Smooth muscle cell (in vitro differentiated cells): ENCODE measurements around the gene MBD3L1. TPM values are rescaled to one million over a fixed set of nuclear protein-coding genes. Genes with fewer than 3 reads are reported as not detected.

ENCODE experiments used
- DNase-seq: peaks from one replicate; lab custom pipeline; 2025; ENCODE audit not compliant: unreplicated experiment; lab: John Stamatoyannopoulos, UW
- H2AFZ ChIP-seq: fragments of 200-600 bp; sonication (generic); 2 replicates; pipeline ENCODE4 v1.6.0; 2016; ENCODE audit warnings: antibody characterized with exemption, low read depth, mild to moderate bottlenecking
- H3F3A ChIP-seq: fragments of 200-600 bp; sonication (generic); 2 replicates; pipeline ENCODE4 v1.6.0; 2017; ENCODE audit warnings: antibody characterized with exemption, low read depth
- H3K27ac ChIP-seq: fragments of 200-600 bp; sonication (generic); 2 replicates; pipeline ENCODE4 v1.5.1; 2016; ENCODE audit warnings: low read depth, mild to moderate bottlenecking
- H3K27me3 ChIP-seq: fragments of 200-600 bp; sonication (generic); 2 replicates; pipeline ENCODE4 v1.6.1; 2016; ENCODE audit warnings: low read depth, mild to moderate bottlenecking
- H3K36me3 ChIP-seq: fragments of 200-600 bp; sonication (generic); 2 replicates; pipeline ENCODE4 v1.5.1; 2016; ENCODE audit warnings: low read depth
- H3K4me1 ChIP-seq: fragments of 200-600 bp; sonication (generic); 2 replicates; pipeline ENCODE4 v1.5.1; 2016; ENCODE audit warnings: low read depth
- H3K4me2 ChIP-seq: fragments of 200-600 bp; sonication (generic); 2 replicates; pipeline ENCODE4 v1.6.0; 2016; ENCODE audit warnings: mild to moderate bottlenecking
- H3K4me3 ChIP-seq: fragments of 200-600 bp; sonication (generic); 2 replicates; pipeline ENCODE4 v1.5.1; 2016; ENCODE audit warnings: mild to moderate bottlenecking
- H3K79me2 ChIP-seq: fragments of 200-600 bp; sonication (generic); 2 replicates; pipeline ENCODE4 v1.6.0; 2016; ENCODE audit warnings: low read depth, mild to moderate bottlenecking
- H3K9ac ChIP-seq: fragments of 200-600 bp; sonication (generic); 2 replicates; pipeline ENCODE4 v1.6.0; 2016; ENCODE audit warnings: low read depth
- H3K9me3 ChIP-seq: fragments of 200-600 bp; sonication (generic); replicated peaks from 2 replicates; pipeline ENCODE4 v1.5.1; 2016; ENCODE audit warnings: low read depth
- H4K20me1 ChIP-seq: fragments of 200-600 bp; sonication (generic); 2 replicates; pipeline ENCODE4 v1.6.0; 2016; ENCODE audit warnings: low read depth
- WGBS: methylation state at CpG from one replicate; pipeline ENCODE4 v1.1.7; 2016; ENCODE audit warnings: low lambda C conversion rate; 5-methylcytosine and 5-hydroxymethylcytosine counted together
- polyA plus RNA-seq: library from polyadenylated mRNA; unstranded; fragments of >200 nt; fragmentation: Nextera tagmentation; extraction: Ambion mirVana; gene quantifications from 2 replicates; pipeline ENCODE4 v1.2.1, GENCODE V29; 2016
- total RNA-seq: library from RNA; depleted of rRNA; stranded (reverse); fragments of >200 nt; gene quantifications from 2 replicates; pipeline ENCODE4 v1.2.3, GENCODE V29; 2014
- TF ChIP-seq, protein P1 (sequence below): fragments of 200-600 bp; sonication (generic); IDR thresholded peaks from 2 replicates; pipeline ENCODE4 v1.5.1; 2017; ENCODE audit warnings: borderline replicate concordance, mild to moderate bottlenecking, antibody characterized with exemption; ENCODE audit not compliant: insufficient read depth, poor library complexity, severe bottlenecking

MBD3L1 gene
- total and polyA plus RNA-seq, 2 experiments from 2014 or later: not detected

DNA sequence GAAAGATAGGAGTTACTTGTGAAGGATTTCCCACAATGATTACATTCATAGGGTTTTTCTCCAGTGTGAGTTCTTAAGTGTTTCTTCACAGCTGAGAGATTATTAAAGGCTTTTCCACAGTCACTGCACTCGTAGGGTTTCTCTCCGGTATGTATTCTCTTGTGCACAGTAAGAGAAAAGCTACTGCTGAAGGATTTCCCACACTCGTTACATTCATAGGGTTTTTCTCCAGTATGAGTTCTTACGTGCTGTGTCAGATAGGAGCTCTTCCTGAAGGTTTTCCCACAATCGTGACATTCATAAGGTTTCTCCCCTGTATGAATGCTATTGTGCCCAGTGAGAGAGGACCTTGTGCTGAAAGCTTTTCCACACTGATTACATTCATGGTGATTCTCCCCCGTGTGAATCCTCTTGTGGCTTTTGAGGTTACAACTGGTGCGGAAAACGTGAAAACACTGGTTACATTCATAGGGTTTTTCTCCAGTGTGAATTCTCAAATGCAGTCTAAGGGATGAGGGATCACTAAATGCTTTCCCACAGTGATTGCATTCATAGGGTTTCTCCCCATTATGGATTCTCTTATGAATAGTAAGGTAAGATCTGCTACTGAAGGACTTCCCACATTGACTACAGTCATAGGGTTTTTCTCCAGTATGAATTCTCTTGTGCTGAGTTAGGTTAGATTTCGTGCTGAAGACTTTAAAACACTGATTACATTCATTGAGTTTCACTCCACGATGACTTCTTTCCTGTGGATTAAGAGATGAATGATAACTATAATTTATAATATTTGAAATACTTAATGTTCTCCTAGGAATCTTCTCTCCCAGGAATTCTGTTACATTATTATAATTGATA lies 20.6 kb upstream of the MBD3L1 start:
- no peak overlapping the region for H3K4me2 ChIP-seq
- H3K27ac ChIP-seq: no peak overlapping the region
- no peak for DNase-seq
- no peaks in the 10 kb centered on the region for H4K20me1 ChIP-seq
- H3F3A ChIP-seq: peaks cover 3% of the 10 kb centered on the region
- TF ChIP-seq, protein P1, sequence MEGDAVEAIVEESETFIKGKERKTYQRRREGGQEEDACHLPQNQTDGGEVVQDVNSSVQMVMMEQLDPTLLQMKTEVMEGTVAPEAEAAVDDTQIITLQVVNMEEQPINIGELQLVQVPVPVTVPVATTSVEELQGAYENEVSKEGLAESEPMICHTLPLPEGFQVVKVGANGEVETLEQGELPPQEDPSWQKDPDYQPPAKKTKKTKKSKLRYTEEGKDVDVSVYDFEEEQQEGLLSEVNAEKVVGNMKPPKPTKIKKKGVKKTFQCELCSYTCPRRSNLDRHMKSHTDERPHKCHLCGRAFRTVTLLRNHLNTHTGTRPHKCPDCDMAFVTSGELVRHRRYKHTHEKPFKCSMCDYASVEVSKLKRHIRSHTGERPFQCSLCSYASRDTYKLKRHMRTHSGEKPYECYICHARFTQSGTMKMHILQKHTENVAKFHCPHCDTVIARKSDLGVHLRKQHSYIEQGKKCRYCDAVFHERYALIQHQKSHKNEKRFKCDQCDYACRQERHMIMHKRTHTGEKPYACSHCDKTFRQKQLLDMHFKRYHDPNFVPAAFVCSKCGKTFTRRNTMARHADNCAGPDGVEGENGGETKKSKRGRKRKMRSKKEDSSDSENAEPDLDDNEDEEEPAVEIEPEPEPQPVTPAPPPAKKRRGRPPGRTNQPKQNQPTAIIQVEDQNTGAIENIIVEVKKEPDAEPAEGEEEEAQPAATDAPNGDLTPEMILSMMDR: no peak
- WGBS: 92% methylated on average over 10 of the region's 10 CpGs
- no peaks in the 10 kb centered on the region for H3K27me3 ChIP-seq
- H3K4me1 ChIP-seq: no peaks in the 10 kb centered on the region
- H3K79me2 ChIP-seq: no peaks in the 10 kb centered on the region
- no peak overlapping the region for H3K4me3 ChIP-seq
- H3K36me3 ChIP-seq: peaks cover 94% of the 10 kb centered on the region
- no peak overlapping the region for H3K9ac ChIP-seq
- H2AFZ ChIP-seq: no peak overlapping the region
- H3K9me3 ChIP-seq: peaks cover 94% of the 10 kb centered on the region

DNA sequence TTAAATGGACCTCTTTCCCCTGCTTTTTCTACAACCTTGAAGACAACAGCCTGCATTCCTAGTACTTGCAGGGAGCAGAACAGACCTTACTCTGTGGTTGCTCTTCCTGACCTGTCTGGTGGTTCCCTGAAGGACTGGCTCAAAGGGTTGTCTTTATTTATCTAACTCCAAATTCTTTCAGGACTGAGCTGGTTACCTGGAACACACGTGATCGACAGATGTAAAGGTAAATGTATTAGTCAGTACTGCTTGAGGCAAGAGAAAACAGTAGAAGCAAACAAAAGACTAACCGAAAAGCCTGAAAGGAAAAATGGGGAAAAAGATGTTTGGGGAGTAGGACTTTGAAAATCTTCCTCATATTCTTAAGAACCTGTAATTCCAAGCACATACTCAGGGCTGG lies 18.0 kb upstream of the MBD3L1 start:
- Histone ChIP-seq H3K4me1 (no peaks in the 10 kb centered on the region), H3K36me3 (peaks cover 91% of the 10 kb centered on the region), H3K27me3 (no peaks in the 10 kb centered on the region), H3K9me3 (peaks cover 87% of the 10 kb centered on the region), H3K9ac (no peak overlapping the region), H3K79me2 (no peaks in the 10 kb centered on the region), H3F3A (peaks cover 3% of the 10 kb centered on the region), H3K4me2 (no peak overlapping the region), H4K20me1 (no peaks in the 10 kb centered on the region), H3K4me3 (no peak overlapping the region), H3K27ac (no peak overlapping the region), H2AFZ (no peak overlapping the region)
- TF ChIP-seq, protein P1: no peak
- 86% methylated on average over 3 of the region's 3 CpGs for WGBS
- no peak for DNase-seq

DNA sequence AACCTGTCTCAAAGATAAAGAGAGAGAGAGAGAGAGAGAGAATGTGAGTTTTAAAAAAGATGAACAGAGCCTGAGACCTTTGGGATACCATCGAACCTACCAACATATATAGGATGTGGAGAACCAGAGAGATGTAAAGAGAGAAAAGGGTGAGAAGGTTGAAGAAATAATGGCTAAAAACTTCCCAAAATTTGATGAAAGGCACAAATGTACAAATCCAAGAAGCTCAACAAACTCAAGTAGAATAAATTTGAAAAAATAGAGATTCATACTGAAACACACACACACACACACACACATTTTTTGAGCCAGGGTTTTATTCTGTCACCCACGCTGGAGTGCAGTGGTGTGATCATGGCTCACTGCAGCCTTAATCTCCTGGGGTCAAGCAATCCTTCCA lies 16.4 kb upstream of the MBD3L1 start:
- no peak overlapping the region for H2AFZ ChIP-seq
- H3K4me1 ChIP-seq: no peaks in the 10 kb centered on the region
- no peak overlapping the region for H3K4me3 ChIP-seq
- DNase-seq: no peak
- no peak overlapping the region for H3K4me2 ChIP-seq
- peaks cover 3% of the 10 kb centered on the region for H3F3A ChIP-seq
- TF ChIP-seq, protein P1: no peak
- H3K36me3 ChIP-seq: peaks cover 87% of the 10 kb centered on the region
- WGBS: 94% methylated on average over 2 of the region's 2 CpGs
- no peaks in the 10 kb centered on the region for H3K79me2 ChIP-seq
- H4K20me1 ChIP-seq: no peaks in the 10 kb centered on the region
- H3K9me3 ChIP-seq: peaks cover 87% of the 10 kb centered on the region
- H3K27me3 ChIP-seq: no peaks in the 10 kb centered on the region
- no peak overlapping the region for H3K27ac ChIP-seq
- H3K9ac ChIP-seq: no peak overlapping the region

DNA sequence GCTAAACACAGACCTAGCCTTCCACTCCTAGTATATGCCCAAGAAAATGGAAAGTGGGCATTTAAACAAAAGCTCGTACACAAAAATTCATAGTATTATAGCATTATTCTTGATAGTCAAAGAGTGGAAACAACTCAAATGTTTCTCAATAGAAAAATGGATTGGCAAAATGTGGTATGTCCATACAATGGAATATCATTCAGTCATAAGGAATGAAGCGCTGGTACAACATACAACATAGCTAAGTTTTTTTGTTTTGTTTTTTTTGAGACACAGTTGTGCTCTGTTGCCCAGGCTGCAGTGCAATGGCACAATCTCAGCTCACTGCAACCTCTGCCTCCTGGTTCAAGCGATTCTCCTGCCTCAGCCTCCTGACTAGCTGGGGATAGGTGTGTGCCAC lies 11.9 kb upstream of the MBD3L1 start:
- Histone ChIP-seq H3K9ac (no peak overlapping the region), H3K4me2 (no peak overlapping the region)
- WGBS: 95% methylated on average over 3 of the region's 3 CpGs

More for the DNA sequence above, 11.9 kb upstream of the MBD3L1 start:
- Histone ChIP-seq H2AFZ (no peak overlapping the region), H3K79me2 (no peaks in the 10 kb centered on the region), H3K4me1 (no peaks in the 10 kb centered on the region), H3K36me3 (peaks cover 54% of the 10 kb centered on the region), H4K20me1 (no peaks in the 10 kb centered on the region), H3K27ac (no peak overlapping the region), H3K4me3 (no peak overlapping the region), H3K27me3 (no peaks in the 10 kb centered on the region), H3K9me3 (peaks cover 42% of the 10 kb centered on the region), H3F3A (no peaks in the 10 kb centered on the region)
- no peak for DNase-seq
- TF ChIP-seq, protein P1: no peak
